Activated CD4-positive, alpha-beta T cell treated with anti-CD3 and anti-CD28 coated beads, Interleukin-2, amount 50 U/mL, for 24 hours (primary cell): Measurements from ENCODE around the gene OR2L8.
A peak's percentile ranks its signal among the peaks of the same experiment; 100 is the strongest.

Experiments used
- DNase-seq, 2 donors: peaks; one replicate each; pipeline ENCODE4 v3.0.0-alpha.2; 2020; ENCODE audit warnings: low read depth in 1 of 2, low spot score in 1 of 2

The OR2L8 gene, protein sequence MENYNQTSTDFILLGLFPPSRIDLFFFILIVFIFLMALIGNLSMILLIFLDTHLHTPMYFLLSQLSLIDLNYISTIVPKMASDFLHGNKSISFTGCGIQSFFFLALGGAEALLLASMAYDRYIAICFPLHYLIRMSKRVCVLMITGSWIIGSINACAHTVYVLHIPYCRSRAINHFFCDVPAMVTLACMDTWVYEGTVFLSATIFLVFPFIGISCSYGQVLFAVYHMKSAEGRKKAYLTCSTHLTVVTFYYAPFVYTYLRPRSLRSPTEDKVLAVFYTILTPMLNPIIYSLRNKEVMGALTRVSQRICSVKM

DNA sequence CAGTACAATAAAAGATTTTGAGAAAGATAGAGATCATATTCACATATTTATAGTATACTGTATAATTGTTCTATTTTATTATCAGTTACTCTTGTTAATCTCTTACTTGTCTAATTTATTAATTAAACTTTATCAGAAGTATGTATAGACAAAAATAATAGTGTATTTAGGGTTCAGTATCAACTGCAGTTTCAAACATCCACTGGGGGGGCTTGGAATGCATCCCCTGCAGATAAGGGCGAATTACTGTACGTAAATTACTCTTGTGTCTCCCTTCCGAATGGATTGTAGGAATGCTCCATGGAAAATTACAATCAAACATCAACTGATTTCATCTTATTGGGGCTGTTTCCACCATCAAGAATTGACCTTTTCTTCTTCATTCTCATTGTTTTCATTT is at the start of gene OR2L8:
Gene OR2L8, plus strand, starts transcription at position 301 of the 400 bp plus-strand sequence. Its CDS starts 0 bp downstream, at position 301.
- no peak for DNase-seq

DNA sequence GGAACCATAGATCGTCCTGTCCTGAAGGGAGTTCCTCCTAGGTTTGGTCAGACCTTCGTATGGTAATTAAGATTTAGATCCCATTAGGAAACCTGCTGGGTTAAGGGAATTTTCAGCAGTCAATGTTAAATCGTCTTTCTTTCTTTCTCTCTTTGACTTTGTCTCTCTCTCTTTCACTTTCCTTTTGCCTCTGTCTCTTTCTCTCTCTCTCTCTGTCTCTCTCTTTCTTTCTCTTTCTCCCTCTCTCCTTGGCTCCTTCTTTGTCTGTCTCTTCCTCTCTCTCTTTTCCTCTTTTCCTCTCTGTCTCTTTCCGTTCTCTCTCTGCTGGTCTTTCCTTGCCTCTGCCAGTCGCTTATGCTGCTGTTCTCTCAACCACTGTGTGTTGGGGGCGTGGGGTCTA is 44.5 kb upstream of the OR2L8 start:
- DNase-seq = no peak

DNA sequence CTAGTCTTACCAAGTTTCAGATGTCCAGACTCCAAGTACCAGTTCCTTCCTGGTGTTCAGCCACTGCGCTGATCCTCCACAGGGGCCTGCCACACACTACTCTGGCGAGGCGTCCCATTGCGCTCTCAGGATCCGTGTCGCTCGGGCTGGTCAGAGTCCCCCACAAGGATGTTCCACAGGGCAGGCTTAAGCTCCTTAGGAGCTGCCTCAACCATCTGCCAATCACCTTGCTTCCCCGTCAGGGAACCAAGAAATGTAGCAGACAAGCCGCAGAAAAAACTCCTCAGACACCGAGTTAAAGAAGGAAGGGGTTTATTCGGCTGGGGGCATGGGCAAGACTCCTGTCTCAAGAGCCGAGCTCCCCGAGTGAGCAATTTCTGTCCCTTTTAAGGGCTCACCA is 43.5 kb upstream of the OR2L8 start:
- DNase-seq = no peak

DNA sequence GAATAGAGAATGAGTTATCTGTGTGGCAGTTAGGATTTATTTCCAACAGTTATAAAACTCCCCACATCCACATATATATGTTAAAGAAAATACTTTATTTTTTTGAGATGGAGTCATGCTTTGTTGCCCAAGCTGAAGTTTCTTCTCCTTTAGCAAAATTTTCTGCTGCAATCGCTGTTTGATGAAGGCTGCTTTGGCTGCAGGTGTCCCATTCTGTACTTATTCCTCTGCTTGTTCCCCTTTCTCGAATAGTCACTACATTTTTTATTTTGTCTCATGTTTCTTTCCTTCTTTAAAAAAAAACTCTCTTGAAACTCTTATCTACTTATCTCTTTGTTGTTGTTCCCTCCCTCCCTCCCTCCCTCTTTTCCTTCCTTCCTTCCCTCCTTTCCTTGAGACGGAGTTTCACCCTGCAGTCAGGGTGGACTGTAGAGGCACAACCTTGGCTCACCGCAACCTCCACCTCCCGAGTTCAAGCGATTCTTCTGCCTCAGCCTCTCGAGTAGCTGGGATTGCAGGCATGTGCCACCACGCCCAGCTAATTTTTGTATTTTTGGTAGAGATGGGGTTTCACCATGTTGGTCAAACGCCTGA is 42.7 kb upstream of the OR2L8 start:
- DNase-seq = no peak

DNA sequence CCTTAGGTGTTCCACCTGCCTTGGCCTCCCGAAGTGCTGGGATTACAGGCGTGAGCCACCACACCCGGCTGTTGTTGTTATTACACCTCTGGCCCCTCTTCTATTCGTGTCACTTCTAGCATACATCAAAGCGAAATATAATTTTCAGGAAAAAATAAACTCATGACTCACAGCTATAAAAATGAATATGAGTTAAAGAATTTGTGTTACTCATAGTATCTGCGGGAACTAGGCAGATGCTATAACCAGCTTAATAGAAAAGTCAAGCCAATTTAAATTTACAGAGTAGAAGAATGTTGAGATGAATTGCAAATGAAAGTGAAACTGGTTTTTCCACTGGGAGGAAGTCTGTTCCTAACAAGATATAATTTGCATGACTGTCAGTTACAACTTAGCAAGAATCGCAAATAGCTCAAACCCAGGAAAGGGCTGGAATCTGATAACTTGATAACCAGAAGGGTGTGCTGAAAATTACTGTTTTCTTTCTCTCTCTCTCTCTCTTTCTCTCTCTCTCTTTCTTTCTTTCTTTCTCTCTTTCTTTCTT is 42.1 kb upstream of the OR2L8 start:
- peak in 1 of 2 donors; percentile 8 for DNase-seq

DNA sequence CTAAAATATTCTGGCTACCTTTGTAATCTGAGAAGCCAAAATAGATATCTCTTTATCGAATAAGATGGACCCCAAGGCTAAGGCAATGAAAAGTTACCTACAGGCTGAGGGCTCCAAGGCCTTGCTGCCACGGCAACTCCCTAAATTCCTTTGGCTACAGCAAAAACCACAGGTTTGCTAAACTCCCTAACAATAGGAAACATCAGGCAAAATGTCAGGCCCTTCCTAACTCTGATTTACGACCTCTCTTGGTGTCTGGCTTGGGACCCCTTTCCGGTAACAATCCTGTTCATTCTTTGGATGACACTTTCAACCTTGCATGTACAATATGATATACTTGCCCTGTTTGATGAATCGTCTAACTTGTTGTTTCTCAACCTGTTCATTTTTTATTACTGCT is 39.9 kb upstream of the OR2L8 start:
- DNase-seq = no peak

DNA sequence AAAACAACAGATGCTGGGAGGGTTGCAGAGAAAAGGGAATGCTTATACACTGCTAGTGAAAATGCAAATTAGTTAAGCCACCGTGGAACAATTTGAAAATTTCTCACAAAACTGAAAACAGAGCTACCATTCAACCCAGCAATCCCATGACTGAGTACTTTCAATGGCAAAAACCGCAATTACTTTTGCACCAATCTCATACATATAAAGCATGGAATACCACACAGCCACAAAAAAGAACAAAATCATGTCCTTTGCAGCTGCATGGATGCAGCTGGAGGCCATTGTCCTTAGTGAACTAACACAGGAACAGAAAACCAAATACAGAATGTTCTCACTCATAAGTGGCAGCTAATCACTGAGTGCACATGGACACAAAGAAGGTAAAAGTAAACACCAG is 34.9 kb upstream of the OR2L8 start:
- DNase-seq = no peak

DNA sequence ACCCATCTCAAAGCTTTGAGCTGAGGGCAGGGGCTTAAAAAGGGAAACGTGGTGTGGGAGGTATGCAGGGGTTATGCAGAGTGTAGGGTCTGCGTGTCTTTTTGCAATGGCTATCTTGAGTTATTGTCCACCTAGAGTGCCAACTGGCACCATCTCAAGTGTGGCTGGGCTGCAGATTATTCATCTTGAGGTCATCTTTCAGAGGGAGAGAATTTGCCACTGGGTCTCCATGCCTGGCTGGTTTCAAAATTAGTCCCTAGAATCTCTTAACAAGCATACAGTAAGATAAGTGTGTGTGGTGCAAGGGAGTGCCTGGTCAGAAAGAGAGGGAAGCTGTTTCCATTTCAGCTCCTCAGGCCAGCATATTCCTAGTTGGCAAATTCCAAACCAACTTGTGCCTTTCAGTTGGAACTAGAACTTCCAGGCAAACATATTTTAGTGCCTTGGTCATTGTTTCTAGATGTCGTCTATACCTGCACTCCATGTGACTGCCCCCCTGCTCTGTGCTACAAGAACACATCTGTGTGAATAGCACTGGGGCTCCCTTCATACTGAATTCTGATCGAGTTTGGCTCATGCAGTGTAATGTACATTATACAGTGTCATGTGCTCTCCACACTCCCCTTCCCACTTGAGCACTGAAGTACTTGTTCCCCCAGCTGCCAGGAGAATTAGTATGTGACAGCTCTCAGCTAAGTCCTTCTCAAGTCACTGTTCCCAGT is 33.6 kb upstream of the OR2L8 start:
- DNase-seq = no peak

DNA sequence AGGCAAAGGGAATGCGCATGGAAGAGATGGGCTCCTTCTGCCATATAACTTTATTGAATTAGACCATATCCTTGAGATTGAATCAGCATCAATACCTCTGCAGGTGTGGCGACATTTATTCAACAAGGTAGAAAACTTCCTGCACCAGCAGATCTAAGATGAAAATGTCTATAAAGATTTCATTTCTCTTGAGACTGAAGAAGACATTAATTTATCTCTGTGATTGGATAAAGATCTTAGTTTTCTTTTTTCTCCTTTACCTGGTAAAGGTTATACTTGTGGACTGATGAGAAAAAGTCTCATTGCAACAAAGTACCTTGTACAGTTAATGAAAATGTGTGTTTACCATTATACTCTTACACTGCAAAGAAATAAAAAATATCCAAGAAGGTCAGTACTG is 28.7 kb upstream of the OR2L8 start, which contains the start of gene OR2T8:
Gene OR2T8, plus strand, starts transcription at position 301 of the 400 bp plus-strand sequence. CDS start 766 bp downstream, outside the sequence.
- DNase-seq = no peak

DNA sequence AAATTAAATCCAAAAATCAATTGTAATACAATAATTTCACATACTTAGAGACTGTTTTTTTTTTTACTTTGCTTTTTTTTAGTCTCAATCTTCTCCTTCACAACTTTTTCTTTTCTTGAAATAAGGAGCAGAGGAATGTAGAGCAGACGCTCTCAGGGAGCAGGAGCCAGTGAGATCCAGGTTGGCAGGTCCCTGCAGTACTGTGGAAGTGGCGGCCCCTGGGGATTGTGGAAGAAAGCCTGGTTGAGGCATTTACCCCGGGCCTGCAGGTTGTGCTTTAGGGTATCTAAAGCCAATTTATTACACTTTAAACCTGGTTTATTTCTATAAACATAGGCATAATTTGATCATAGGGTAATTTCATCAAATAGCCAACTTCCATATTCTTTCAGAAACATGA is 24.7 kb upstream of the OR2L8 start:
- no peak for DNase-seq

DNA sequence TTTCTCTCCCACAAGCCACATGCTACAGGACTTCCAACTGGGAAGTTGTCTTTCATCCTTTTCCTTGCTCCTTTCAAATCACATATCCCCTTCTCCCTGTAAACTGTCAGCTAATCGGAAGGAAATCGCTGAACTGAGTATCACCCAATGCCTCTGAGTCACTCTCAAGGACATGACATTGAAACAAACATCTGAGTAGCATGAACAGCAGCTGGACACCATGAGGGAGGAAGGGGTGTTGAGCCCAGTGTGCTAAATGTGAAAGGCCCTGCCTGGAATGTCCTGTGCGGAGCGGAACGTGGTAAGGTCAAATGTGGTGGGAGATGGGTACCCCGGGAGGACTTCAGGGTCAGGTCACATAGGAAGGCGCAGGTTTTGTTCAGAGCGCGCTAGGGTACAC is 23.8 kb upstream of the OR2L8 start, which contains the start of gene OR2AJ1:
Gene OR2AJ1, plus strand, starts transcription at position 22 of the 400 bp plus-strand sequence. CDS start 8,880 bp downstream, outside the sequence.
- DNase-seq = no peak

DNA sequence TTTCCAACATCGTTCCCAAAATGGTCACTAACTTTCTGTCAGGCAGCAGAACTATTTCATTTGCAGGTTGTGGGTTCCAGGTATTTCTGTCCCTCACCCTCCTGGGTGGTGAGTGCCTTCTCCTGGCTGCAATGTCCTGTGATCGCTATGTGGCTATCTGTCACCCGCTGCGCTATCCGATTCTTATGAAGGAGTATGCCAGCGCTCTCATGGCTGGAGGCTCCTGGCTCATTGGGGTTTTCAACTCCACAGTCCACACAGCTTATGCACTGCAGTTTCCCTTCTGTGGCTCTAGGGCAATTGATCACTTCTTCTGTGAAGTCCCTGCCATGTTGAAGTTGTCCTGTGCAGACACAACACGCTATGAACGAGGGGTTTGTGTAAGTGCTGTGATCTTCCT is 14.7 kb upstream of the OR2L8 start:
- no peak for DNase-seq

DNA sequence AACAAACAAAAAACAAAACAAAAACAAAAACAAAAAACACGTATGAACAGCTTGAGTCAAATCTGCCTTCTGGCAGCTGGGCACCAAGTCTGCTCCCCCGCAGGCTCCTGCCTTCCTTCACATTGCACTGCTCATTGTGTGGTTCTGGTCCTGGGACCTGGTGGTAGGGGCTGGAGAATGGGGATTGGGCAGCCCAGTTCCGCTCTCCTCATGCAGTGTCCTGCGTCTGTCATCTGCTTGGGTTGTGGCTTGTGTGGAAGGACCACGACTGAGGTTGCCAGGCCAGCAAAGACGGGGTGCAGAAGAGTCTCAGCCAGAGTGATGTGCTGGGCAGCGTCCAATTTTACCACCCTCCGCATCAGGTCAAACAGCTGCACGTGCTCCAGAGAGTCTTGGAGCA is 12.9 kb upstream of the OR2L8 start:
- DNase-seq = no peak

DNA sequence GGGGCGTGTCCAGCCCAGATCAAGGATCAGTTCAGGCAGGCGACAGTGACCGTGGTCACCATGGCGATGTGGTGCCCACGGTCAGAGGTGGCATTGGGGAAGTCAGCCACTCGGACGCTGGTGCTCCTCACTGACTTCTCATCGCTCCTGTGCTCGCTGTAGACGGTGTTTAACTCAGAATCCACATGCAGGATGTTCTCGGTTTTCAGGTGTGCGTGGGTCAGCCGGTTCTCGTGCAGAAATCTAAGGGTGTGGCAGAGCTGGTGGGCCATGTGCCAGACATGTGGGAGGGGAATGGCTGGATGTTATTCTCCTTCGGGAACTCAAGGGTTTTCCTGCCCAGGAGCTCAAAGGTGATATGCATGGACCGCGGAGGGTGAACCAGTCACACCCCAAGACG is 12.2 kb upstream of the OR2L8 start:
- no peak for DNase-seq

DNA sequence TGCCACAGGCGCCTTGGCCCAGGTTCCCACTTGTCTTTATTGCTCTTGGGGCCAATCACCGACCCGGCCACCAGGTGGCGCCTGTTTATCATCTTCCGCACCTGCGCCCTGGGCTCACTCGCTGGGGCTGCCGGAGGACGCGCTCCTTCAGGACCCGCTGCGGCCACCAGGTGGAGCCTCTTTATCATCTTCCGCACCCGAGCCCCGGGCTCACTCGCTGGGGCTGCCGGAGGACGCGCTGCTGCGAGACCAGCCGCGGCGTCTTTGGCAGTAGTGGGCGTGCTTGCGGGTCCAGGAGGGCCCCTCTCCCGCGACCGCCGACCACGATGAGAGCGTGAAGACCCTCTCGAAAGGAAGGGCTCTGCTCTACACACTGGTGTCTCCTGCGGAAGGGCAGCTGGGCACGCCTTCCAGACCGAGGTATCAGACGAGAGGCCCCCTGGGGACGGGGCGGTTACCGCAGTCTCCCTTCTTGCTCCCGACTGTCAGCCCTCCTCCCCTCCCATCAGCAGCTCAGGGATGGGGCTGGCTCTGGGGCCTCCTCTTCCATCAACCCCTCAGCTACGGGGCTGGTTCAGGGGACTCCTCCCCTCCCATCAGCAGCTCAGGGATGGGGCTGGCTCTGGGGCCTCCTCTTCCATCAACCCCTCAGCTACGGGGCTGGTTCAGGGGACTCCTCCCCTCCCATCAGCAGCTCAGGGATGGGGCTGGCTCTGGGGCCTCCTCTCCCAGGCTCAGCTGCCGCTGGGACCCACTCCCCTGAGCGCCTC is 11.5 kb upstream of the OR2L8 start:
- peak; percentile 30 to 89 for DNase-seq

DNA sequence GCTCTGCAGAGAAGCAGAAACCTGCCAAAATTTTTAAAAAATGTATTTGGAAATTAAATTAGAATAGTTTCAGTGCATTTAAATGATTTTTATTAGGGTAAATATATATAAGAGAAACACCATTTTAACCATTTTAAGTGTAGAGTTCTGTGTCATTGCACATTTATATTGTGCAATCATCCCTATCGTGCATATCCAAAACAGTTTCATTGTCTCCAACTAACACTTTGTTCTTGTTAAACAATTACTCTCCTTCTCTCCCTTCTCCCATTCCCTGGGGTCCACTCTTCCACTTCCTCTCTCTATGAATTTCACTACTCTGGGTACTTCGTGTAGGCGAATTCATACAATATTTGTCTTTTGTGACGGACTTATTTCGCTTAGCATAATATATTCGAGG is 6.0 kb upstream of the OR2L8 start:
- no peak for DNase-seq

DNA sequence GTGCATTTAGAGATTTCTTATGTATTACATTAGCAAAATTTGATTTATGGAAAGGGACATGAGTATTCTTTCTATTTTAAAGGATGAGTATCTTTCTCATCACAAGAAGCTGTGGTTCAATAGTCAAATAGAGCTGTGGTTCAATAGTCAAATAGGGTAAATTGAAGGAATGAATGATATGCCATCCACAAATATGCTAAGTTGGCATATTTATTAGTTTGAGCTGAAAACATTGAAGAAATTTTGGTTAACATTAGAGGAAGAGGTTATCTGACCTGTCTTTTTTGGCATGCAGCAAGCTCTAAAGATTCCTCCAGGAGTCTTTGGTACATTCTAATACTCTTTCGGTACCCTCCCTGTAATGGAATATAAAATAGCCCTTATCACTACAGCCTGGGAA is 4.8 kb downstream of the OR2L8 start:
- no peak for DNase-seq

DNA sequence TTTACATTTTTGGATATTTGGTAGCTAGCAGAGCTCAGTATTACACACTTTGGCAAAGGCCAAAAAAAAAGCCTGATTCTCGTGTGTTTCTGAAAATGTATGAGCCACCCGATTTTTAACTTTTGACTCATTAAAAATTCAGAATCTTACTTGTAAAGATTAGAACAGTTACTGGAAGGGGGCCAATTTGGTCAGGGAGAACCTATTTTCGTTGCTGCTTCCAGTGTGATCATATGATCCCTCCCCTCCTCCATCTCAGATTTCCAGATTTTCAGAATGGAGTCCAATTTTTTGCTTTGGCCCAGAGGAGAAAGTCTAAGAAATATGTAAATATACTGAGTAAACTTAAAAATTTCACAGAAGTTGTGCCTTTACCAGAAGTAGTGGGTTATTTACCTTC is 13.1 kb downstream of the OR2L8 start:
- no peak for DNase-seq

DNA sequence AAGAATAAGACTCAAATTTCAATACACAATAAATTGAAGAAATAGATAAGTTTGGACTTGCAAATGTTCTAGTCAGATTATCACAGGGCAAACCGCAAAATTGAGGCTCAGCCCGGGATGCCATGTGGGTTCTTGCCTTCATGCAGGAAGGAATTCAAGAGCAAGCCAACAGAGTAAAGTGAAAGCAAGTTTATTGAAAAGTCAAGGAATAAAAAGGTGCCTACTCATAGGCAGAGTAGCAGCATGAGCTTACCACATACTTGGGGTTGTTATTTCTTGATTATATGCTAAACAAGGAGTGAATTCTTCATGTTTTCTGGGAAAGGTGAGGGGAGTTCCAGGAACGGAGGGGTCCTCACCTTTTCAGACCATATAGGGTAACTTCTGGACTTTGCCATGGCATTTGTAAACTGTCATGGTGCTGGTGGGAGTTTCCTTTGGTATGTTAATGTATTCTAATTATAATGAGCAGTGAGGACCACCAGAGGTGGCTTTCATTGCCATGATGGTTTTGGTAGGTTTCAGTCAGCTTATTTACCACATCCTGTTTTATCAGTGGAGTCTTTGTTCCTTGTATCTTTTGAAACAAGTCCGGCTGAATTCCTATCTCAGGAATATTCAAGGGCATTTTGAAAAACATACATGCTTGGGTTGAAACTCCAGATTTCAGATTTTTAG is 14.4 kb downstream of the OR2L8 start:
- DNase-seq = no peak

DNA sequence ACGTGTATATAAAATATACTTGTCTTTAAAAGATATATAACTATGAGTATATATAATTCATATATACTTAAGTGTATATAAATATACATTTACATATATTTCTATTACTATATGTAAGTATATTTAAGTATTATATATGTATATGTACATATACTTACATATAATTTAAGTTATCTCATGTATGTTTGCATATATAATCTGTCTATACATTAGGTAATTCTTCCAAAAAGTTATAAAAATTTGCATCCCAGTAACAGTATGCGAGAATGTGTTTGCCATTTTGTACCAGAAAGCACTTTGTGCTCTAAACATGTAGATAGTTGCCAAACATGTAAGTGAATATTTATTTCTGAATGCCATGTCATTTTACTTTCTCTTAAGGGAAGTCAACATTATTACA is 16.3 kb downstream of the OR2L8 start, which contains the start of gene OR2AK2:
Gene OR2AK2, plus strand, starts transcription at position 301 of the 400 bp plus-strand sequence. CDS start 144 bp downstream, outside the sequence.
- no peak for DNase-seq
